IMR-90 (cell line): ENCODE data around the gene FOSL1. TPM values are rescaled to one million over a fixed set of nuclear protein-coding genes. Genes with fewer than 3 reads are reported as not detected.

Experiments used
- ATAC-seq: fragments of 200-7000 bp; cut with Tn5 transposase; 2 replicates; pipeline ENCODE4 v1.9.1; 2020; ENCODE audit warnings: low read depth, mild to moderate bottlenecking, moderate library complexity
- BruUV-seq: library from RNA; stranded (reverse); fragments of 400-500 nt; replicated peaks from 2 replicates; lab custom pipeline; 2021; lab: Mats Ljungman, UMichigan
- CTCF ChIA-PET: fragments of 300-600 bp; formaldehyde crosslinking; extraction: SDS; loops from one replicate; lab custom pipeline; 2021; ENCODE audit warnings: antibody characterized with exemption; lab: Yijun Ruan, JAX
- POLR2A ChIA-PET: fragments of 300-600 bp; sonication (Branson Sonifier 250); formaldehyde crosslinking; loops from one replicate; lab custom pipeline; 2022; ENCODE audit warnings: antibody characterized with exemption; ENCODE audit not compliant: unreplicated experiment; lab: Charles Lee
- DNase-seq: peaks from one replicate; pipeline ENCODE4 v3.0.0; 2013
- H2AFZ ChIP-seq: replicated peaks from 2 replicates; pipeline ENCODE3; 2013; ENCODE audit warnings: low read length, mild to moderate bottlenecking; ENCODE audit not compliant: poor library complexity
- H2AK5ac ChIP-seq: 2 replicates; pipeline ENCODE4 v1.6.1; 2013; ENCODE audit warnings: low read depth, low read length, inconsistent platforms
- H2AK9ac ChIP-seq: replicated peaks from 2 replicates; pipeline ENCODE3; 2013; ENCODE audit warnings: mild to moderate bottlenecking, low read depth, low read length, moderate library complexity; ENCODE audit not compliant: poor library complexity
- H2BK120ac ChIP-seq: 2 replicates; pipeline ENCODE4 v1.6.1; 2013; ENCODE audit warnings: low read depth, low read length, inconsistent platforms
- H2BK15ac ChIP-seq: 3 replicates; pipeline ENCODE4 v1.6.1; 2013; ENCODE audit warnings: low read depth, low read length, inconsistent platforms
- H2BK20ac ChIP-seq: 2 replicates; pipeline ENCODE4 v1.6.1; 2013; ENCODE audit warnings: low read depth, mild to moderate bottlenecking, inconsistent platforms, low read length, moderate library complexity
- H2BK5ac ChIP-seq: 2 replicates; pipeline ENCODE4 v1.6.1; 2013; ENCODE audit warnings: mild to moderate bottlenecking, low read depth, low read length, inconsistent platforms; ENCODE audit not compliant: poor library complexity, severe bottlenecking
- H3K14ac ChIP-seq: replicated peaks from 2 replicates; pipeline ENCODE4 v1.6.1; 2013; ENCODE audit warnings: low read depth, low read length, inconsistent platforms
- H3K18ac ChIP-seq: 2 replicates; pipeline ENCODE4 v1.6.1; 2013; ENCODE audit warnings: low read depth, low read length, control low read depth
- H3K23ac ChIP-seq: 2 replicates; pipeline ENCODE4 v1.6.1; 2013; ENCODE audit warnings: low read depth, low read length, inconsistent platforms
- H3K27ac ChIP-seq: 2 replicates; pipeline ENCODE4 v1.5.1; 2013; ENCODE audit warnings: mild to moderate bottlenecking, control low read depth, low read length; ENCODE audit not compliant: insufficient read depth
- H3K27me3 ChIP-seq: 2 replicates; pipeline ENCODE4 v1.6.1; 2013; ENCODE audit warnings: low read length; ENCODE audit not compliant: control insufficient read depth, insufficient read depth
- H3K36me3 ChIP-seq: 2 replicates; pipeline ENCODE4 v1.6.1; 2013; ENCODE audit warnings: low read length, mixed read lengths; ENCODE audit not compliant: control insufficient read depth, insufficient read depth
- H3K4ac ChIP-seq: 2 replicates; pipeline ENCODE4 v1.6.1; 2013; ENCODE audit warnings: low read depth, low read length, inconsistent platforms
- H3K4me1 ChIP-seq: 2 replicates; pipeline ENCODE4 v1.6.1; 2013; ENCODE audit warnings: low read length, mixed read lengths; ENCODE audit not compliant: control insufficient read depth, insufficient read depth
- H3K4me2 ChIP-seq: 2 replicates; pipeline ENCODE4 v1.6.1; 2013; ENCODE audit warnings: low read depth, mild to moderate bottlenecking, control low read depth, low read length, moderate library complexity
- H3K4me3 ChIP-seq: 2 replicates; pipeline ENCODE4 v1.5.1; 2013; ENCODE audit warnings: low read depth, mild to moderate bottlenecking, control low read depth, low read length, moderate library complexity; ENCODE audit not compliant: insufficient read depth
- H3K56ac ChIP-seq: 2 replicates; pipeline ENCODE4 v1.6.1; 2013; ENCODE audit warnings: low read length, inconsistent platforms; ENCODE audit not compliant: insufficient read depth; ENCODE audit errors: extremely low read depth
- H3K79me1 ChIP-seq, 2 experiments: 2 replicates each; pipeline ENCODE4 v1.6.1; 2013; ENCODE audit warnings: low read length in 2 of 2, inconsistent platforms in 1 of 2, low read depth in 1 of 2
- H3K9ac ChIP-seq: 2 replicates; pipeline ENCODE4 v1.6.1; 2013; ENCODE audit warnings: low read depth, low read length, control low read depth
- H3K9me1 ChIP-seq: 2 replicates; pipeline ENCODE4 v1.6.1; 2013; ENCODE audit warnings: low read length, inconsistent platforms; ENCODE audit not compliant: insufficient read depth
- H3K9me3 ChIP-seq: 2 replicates; pipeline ENCODE4 v1.6.1; 2013; ENCODE audit warnings: low read length; ENCODE audit not compliant: control insufficient read depth, insufficient read depth
- H4K20me1 ChIP-seq: 2 replicates; pipeline ENCODE4 v1.6.1; 2013; ENCODE audit warnings: low read length, inconsistent platforms; ENCODE audit not compliant: insufficient read depth
- H4K5ac ChIP-seq: 2 replicates; pipeline ENCODE4 v1.6.1; 2013; ENCODE audit warnings: mild to moderate bottlenecking, low read depth, low read length, control low read depth
- H4K8ac ChIP-seq, 2 experiments: 2 replicates each; pipeline ENCODE4 v1.6.1; 2013; ENCODE audit warnings: low read depth in 2 of 2, low read length in 2 of 2, control low read depth in 1 of 2, inconsistent platforms in 1 of 2
- H4K91ac ChIP-seq: 2 replicates; pipeline ENCODE4 v1.6.1; 2013; ENCODE audit warnings: low read depth, low read length, inconsistent platforms; ENCODE audit not compliant: insufficient read depth
- BHLHE40 ChIP-seq: fragments of 150-350 bp; IDR thresholded peaks from 2 replicates; pipeline ENCODE4 v1.6.1; 2016; ENCODE audit warnings: mild to moderate bottlenecking, low read depth, low read length
- CEBPB ChIP-seq: IDR thresholded peaks from 2 replicates; pipeline ENCODE4 v1.6.1; 2012; ENCODE audit warnings: low read depth, low read length, improper control_type of control experiment
- CHD1 ChIP-seq: IDR thresholded peaks from 2 replicates; pipeline ENCODE4 v1.6.1; 2012; ENCODE audit warnings: low read depth, low read length, improper control_type of control experiment
- FOS ChIP-seq: fragments of 150-350 bp; IDR thresholded peaks from 2 replicates; pipeline ENCODE4 v1.6.1; 2016; ENCODE audit warnings: low read depth, low read length
- MAFK ChIP-seq: IDR thresholded peaks from 2 replicates; pipeline ENCODE4 v1.6.1; 2012; ENCODE audit warnings: low read depth, low read length, improper control_type of control experiment
- MAZ ChIP-seq: IDR thresholded peaks from 2 replicates; pipeline ENCODE4 v1.6.1; 2012; ENCODE audit warnings: low read depth, mild to moderate bottlenecking, low read length, improper control_type of control experiment, moderate library complexity, borderline replicate concordance
- MXI1 ChIP-seq: IDR thresholded peaks from 2 replicates; pipeline ENCODE4 v1.6.1; 2012; ENCODE audit warnings: low read depth, mild to moderate bottlenecking, low read length, moderate library complexity, borderline replicate concordance
- NFE2L2 ChIP-seq: fragments of 150-350 bp; IDR thresholded peaks from 2 replicates; pipeline ENCODE4 v1.6.1; 2016; ENCODE audit warnings: low read depth, mild to moderate bottlenecking, low read length
- POLR2A ChIP-seq: IDR thresholded peaks from 2 replicates; pipeline ENCODE4 v1.6.1; 2012; ENCODE audit warnings: mild to moderate bottlenecking, low read depth, low read length
- RCOR1 ChIP-seq: IDR thresholded peaks from 2 replicates; pipeline ENCODE4 v1.6.1; 2012; ENCODE audit warnings: mild to moderate bottlenecking, low read length, improper control_type of control experiment; ENCODE audit not compliant: insufficient replicate concordance
- RFX5 ChIP-seq: IDR thresholded peaks from 2 replicates; pipeline ENCODE4 v1.8.0; 2012; ENCODE audit warnings: low read depth, mild to moderate bottlenecking, low read length, moderate library complexity
- SMC3 ChIP-seq: fragments of 150-350 bp; IDR thresholded peaks from 2 replicates; pipeline ENCODE4 v1.6.1; 2016; ENCODE audit warnings: low read depth, mild to moderate bottlenecking, antibody characterized with exemption, low read length, moderate library complexity
- USF2 ChIP-seq: fragments of 150-350 bp; IDR thresholded peaks from 2 replicates; pipeline ENCODE4 v1.6.1; 2017; ENCODE audit warnings: mild to moderate bottlenecking, antibody characterized with exemption, low read length, low read depth
- WGBS, 2 experiments: methylation state at CpG; one replicate each; pipeline versions ENCODE4 v1.1.5 to v1.1.7; 2013; ENCODE audit warnings: missing lambda C conversion rate in 2 of 2; ENCODE audit not compliant: insufficient read length in 1 of 2; ENCODE audit errors: extremely low coverage in 2 of 2; 5-methylcytosine and 5-hydroxymethylcytosine counted together
- dilution Hi-C: fragments of 300-500 bp; cut with HindIII; formaldehyde crosslinking; loops from one replicate; pipeline ENCODE4 v1.14.3; 2018; ENCODE audit warnings: low sequenced_read_pairs; ENCODE audit not compliant: unreplicated experiment
- in situ Hi-C: fragments of 300-500 bp; cut with MboI; formaldehyde crosslinking; loops from 3 replicates; pipeline ENCODE4 v1.14.3; 2019; ENCODE audit warnings: low sequenced_read_pairs, inconsistent platforms, mixed read lengths
- intact Hi-C: fragments of 100-400 bp; cut with micrococcal nuclease; formaldehyde crosslinking; loops from 2 replicates; pipeline ENCODE4 v1.10.0; 2022
- polyA plus RNA-seq, 3 experiments: library from polyadenylated mRNA; depleted of rRNA; stranded (reverse); fragments of >200 nt; gene quantifications; 2 replicates each; pipeline ENCODE4 v1.2.3, GENCODE V29; 2012; ENCODE audit warnings: low replicate concordance in 1 of 3
- total RNA-seq: library from RNA; depleted of rRNA; stranded (reverse); fragments of >200 nt; gene quantifications from 2 replicates; pipeline ENCODE4 v1.2.3, GENCODE V29; 2012

The FOSL1 gene
- total and polyA plus RNA-seq, 2 of the 4 experiments (the other 2 are of a cell fraction), result 17.2 to 107 TPM

- TF ChIP-seq FOS, result peak; percentile 64; the same call in 1 of the 2 replicates
Observed at GRCh38 chr11:65900125-65900898, at the start of gene FOSL1 (continued).

- H2BK20ac ChIP-seq, result no peak overlapping the region
- no peak overlapping the region for H4K8ac ChIP-seq
- BruUV-seq, result no TSS peak
- dilution Hi-C loops, result no loop called here
- no peak overlapping the region for H3K14ac ChIP-seq
- no peak overlapping the region for H2BK5ac ChIP-seq
- H4K5ac ChIP-seq, result no peak overlapping the region
- no peak overlapping the region for H3K4ac ChIP-seq
- no peak overlapping the region for H4K91ac ChIP-seq
- no peak overlapping the region for H3K4me2 ChIP-seq
- H3K9me1 ChIP-seq, result peaks cover under 1% of the 10 kb centered on the region
- no peak overlapping the region for H2AFZ ChIP-seq
- 95% methylated on average over 3 of the region's 12 CpGs; no CpG with 5 or more reads in 1 of the 2 experiments for WGBS, 2 experiments
- ChIA-PET CTCF (interaction anchor here (1.1 kb wide), 1 partner anchor 59 kb away, joined by 3 read pairs; the partner anchor contains the start of gene FIBP), POLR2A (no interaction called here)
- H3K4me1 ChIP-seq, result no peaks in the 10 kb centered on the region
- H2BK120ac ChIP-seq, result no peak overlapping the region
- H3K27ac ChIP-seq, result no peak overlapping the region
- peaks cover 3% of the 10 kb centered on the region; the same call in 1 of the 2 replicates for H3K27me3 ChIP-seq
- H3K56ac ChIP-seq, result no peak overlapping the region
- H3K36me3 ChIP-seq, result no peaks in the 10 kb centered on the region
- no peak overlapping the region for H2BK15ac ChIP-seq
- H3K9ac ChIP-seq, result no peak overlapping the region
- TF ChIP-seq MAZ, result no peak
- no peak for TF ChIP-seq MXI1
- no peak for TF ChIP-seq MAFK
- TF ChIP-seq CEBPB, result no peak
- TF ChIP-seq RCOR1, result no peak
- no peak for TF ChIP-seq CHD1
- no peak for TF ChIP-seq SMC3
- TF ChIP-seq USF2, result no peak
- no peak for TF ChIP-seq POLR2A
- TF ChIP-seq NFE2L2, result no peak
- TF ChIP-seq RFX5, result no peak
- TF ChIP-seq BHLHE40, result no peak
- in situ Hi-C loops, result no loop called here
- intact Hi-C loops, result no loop called here
- no peak overlapping the region for H3K23ac ChIP-seq
- no peaks in the 10 kb centered on the region for H3K9me3 ChIP-seq
- no peaks in the 10 kb centered on the region for H4K20me1 ChIP-seq
- no peak overlapping the region for H2AK5ac ChIP-seq
- ATAC-seq (no peak), DNase-seq (no peak)
- no peak overlapping the region for H3K4me3 ChIP-seq
- H3K79me1 ChIP-seq, result no peaks in the 10 kb centered on the region
- H2AK9ac ChIP-seq, result no peak overlapping the region
- H3K18ac ChIP-seq, result no peak overlapping the region
Observed at GRCh38 chr11:65947603-65948125, 47.5 kb upstream of the FOSL1 start.
